Gastroesophageal sphincter (tissue), 4 donors: ENCODE data around the gene SAP130. TPM values are rescaled to one million over a fixed set of nuclear protein-coding genes. Genes with fewer than 3 reads are reported as not detected.

ENCODE experiments used
- ATAC-seq: fragments of 150-250 bp; one replicate; pipeline ENCODE4 v1.9.1; 2016; ENCODE audit warnings: mild to moderate bottlenecking, moderate library complexity
- H3K27ac ChIP-seq, 4 donors: fragments of 200-600 bp; sonication (generic) in 3 of 4; 1 replicate in 3 of 4; 2 replicates in 1 of 4; pipeline ENCODE4 v1.5.1; 2016 to 2019
- H3K27me3 ChIP-seq: fragments of 200-600 bp; sonication (generic); one replicate; pipeline ENCODE4 v1.5.1; 2019
- H3K36me3 ChIP-seq, 2 donors: fragments of 200-600 bp; sonication (generic); one replicate each; pipeline ENCODE4 v1.5.1; 2019; ENCODE audit warnings: control low read depth in 1 of 2
- H3K4me1 ChIP-seq, 3 donors: fragments of 200-600 bp; sonication (generic); 1 replicate in 2 of 3; 2 replicates in 1 of 3; pipeline ENCODE4 v1.5.1; 2016 to 2019; ENCODE audit warnings: control low read depth in 2 of 3
- H3K4me3 ChIP-seq, 2 donors: fragments of 200-600 bp; sonication (generic); one replicate each; pipeline ENCODE4 v1.5.1; 2019; ENCODE audit warnings: mild to moderate bottlenecking in 1 of 2, moderate library complexity in 1 of 2
- H3K9me3 ChIP-seq, 3 donors: fragments of 200-600 bp; sonication (generic); one replicate each; pipeline ENCODE4 v1.5.1; 2017 to 2019; ENCODE audit warnings: control low read depth in 2 of 3
- EP300 ChIP-seq: sonication (generic); formaldehyde crosslinking; IDR thresholded peaks from one replicate; pipeline ENCODE4 v1.6.1; 2017; ENCODE audit warnings: antibody characterized with exemption, mild to moderate bottlenecking
- POLR2A ChIP-seq, 2 donors: fragments of 450-650 bp; IDR thresholded peaks; one replicate each; pipeline ENCODE4 v1.6.1; 2017; ENCODE audit warnings: antibody characterized with exemption in 2 of 2, mild to moderate bottlenecking in 2 of 2, moderate library complexity in 1 of 2
- POLR2AphosphoS5 ChIP-seq: sonication (generic); formaldehyde crosslinking; IDR thresholded peaks from one replicate; pipeline ENCODE4 v1.6.1; 2017; ENCODE audit warnings: antibody characterized with exemption
- WGBS, 2 donors: methylation state at CpG; one replicate each; pipeline ENCODE4 v1.1.5; 2018; ENCODE audit warnings: low coverage in 1 of 2; 5-methylcytosine and 5-hydroxymethylcytosine counted together
- total RNA-seq, 4 donors: library from RNA; depleted of rRNA; stranded (reverse); fragments of >200 nt; gene quantifications; one replicate each; pipeline ENCODE4 v1.1.0, GENCODE V29; 2016
- TF ChIP-seq, protein P1 (sequence below), 4 experiments: fragments of 200-600 bp in 2 of 4; fragments of 450-650 bp in 2 of 4; sonication (generic) in 1 of 4; IDR thresholded peaks; one replicate each; pipeline ENCODE4 v1.5.1; 2017 to 2019; ENCODE audit warnings: antibody characterized with exemption in 4 of 4, mild to moderate bottlenecking in 2 of 4, moderate library complexity in 2 of 4

Gene SAP130
- total RNA-seq, 4 donors from 2014 or later, result 6.9 to 13.4 (median 9.7) TPM

DNA sequence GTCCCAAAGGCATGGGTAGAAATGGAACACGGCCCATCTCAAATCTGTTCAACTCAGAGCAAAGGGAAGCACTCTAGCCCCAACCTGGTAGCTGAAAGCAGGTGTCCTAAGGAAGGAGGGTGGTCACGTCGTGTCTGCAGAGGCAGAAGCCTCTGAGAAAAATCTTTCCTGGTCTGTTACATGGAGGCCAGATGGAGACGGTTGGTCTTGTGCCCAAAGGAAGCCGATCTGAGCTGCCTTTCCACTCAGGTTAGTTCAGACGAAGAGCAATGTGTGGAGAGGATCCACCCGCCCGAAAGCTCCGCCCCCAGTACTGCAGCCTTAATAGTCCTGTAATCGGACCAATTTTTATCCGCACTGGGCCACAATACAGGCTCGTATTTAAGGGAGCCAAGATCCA is 87.2 kb downstream of the SAP130 start:
- Histone ChIP-seq H3K27me3 (no peaks in the 10 kb centered on the region), H3K36me3 (peaks cover 10 to 55% of the 10 kb centered on the region in 2 donors), H3K9me3 (no peaks in the 10 kb centered on the region), H3K4me3 (no peak overlapping the region), H3K4me1 (no peaks in the 10 kb centered on the region), H3K27ac (no peak overlapping the region)
- 67 to 100% methylated on average over 1 to 3 of the region's 12 CpGs for WGBS, 2 donors
- TF ChIP-seq EP300 (no peak), POLR2AphosphoS5 (no peak), POLR2A (IDR thresholded peaks at IDR 0.05) (no peak)
- TF ChIP-seq, protein P1, sequence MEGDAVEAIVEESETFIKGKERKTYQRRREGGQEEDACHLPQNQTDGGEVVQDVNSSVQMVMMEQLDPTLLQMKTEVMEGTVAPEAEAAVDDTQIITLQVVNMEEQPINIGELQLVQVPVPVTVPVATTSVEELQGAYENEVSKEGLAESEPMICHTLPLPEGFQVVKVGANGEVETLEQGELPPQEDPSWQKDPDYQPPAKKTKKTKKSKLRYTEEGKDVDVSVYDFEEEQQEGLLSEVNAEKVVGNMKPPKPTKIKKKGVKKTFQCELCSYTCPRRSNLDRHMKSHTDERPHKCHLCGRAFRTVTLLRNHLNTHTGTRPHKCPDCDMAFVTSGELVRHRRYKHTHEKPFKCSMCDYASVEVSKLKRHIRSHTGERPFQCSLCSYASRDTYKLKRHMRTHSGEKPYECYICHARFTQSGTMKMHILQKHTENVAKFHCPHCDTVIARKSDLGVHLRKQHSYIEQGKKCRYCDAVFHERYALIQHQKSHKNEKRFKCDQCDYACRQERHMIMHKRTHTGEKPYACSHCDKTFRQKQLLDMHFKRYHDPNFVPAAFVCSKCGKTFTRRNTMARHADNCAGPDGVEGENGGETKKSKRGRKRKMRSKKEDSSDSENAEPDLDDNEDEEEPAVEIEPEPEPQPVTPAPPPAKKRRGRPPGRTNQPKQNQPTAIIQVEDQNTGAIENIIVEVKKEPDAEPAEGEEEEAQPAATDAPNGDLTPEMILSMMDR (IDR thresholded peaks at IDR 0.05), result no peak
- ATAC-seq, result no peak

- H3K27ac ChIP-seq, result no peak overlapping the region
- H3K4me1 ChIP-seq, result no peaks in the 10 kb centered on the region
- no peaks in the 10 kb centered on the region for H3K27me3 ChIP-seq
- 87% methylated on average over 5 to 6 of the region's 6 CpGs for WGBS, 2 donors
- ATAC-seq, result no peak
- peaks cover 0 to 2% of the 10 kb centered on the region in 2 donors for H3K36me3 ChIP-seq
- no peak overlapping the region for H3K4me3 ChIP-seq
- TF ChIP-seq EP300 (no peak), POLR2AphosphoS5 (no peak), POLR2A (IDR thresholded peaks at IDR 0.05) (no peak)
- TF ChIP-seq, protein P1 (IDR thresholded peaks at IDR 0.05), result no peak
- no peaks in the 10 kb centered on the region for H3K9me3 ChIP-seq
Observed at GRCh38 chr2:127935337-127935736, 92.5 kb downstream of the SAP130 start.

DNA sequence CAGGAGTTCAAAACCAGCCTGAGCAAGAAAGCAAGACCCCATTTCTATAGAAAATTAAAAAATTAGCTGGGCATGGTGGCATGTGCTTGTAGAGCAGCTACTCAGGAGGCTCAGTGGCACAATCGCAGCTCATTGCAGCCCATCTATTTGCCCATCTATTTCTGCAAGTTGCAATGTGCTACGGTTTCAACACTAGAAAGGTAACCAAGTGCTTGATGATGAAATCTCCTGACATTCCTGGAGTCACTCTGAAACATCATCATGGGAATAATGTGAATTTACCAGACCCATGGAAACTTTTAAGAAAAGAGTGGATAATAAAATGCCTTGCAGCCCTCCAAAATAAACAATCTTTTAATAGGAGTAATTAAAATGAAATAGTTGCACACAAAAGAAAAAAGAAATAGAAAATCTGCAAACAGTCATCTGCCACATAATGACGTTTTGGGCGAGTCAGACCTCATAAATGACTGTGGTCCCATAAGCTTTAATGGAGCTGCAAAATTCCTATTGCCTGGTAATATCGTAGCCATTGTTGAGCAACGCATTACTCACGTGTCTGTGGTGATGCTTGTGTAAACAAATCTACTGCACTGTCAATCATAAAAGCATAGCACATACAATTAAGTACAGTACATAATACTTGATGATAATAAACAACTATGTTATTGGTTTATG is 95.5 kb downstream of the SAP130 start:
- H3K4me3 ChIP-seq, result no peak overlapping the region
- no peaks in the 10 kb centered on the region for H3K4me1 ChIP-seq
- no peaks in the 10 kb centered on the region for H3K36me3 ChIP-seq
- TF ChIP-seq POLR2AphosphoS5 (no peak), POLR2A (IDR thresholded peaks at IDR 0.05) (no peak), EP300 (no peak)
- TF ChIP-seq, protein P1 (IDR thresholded peaks at IDR 0.05), result no peak
- ATAC-seq, result no peak
- no peaks in the 10 kb centered on the region for H3K27me3 ChIP-seq
- H3K9me3 ChIP-seq, result no peaks in the 10 kb centered on the region
- WGBS, 2 donors, result 66 to 75% methylated on average over 7 of the region's 7 CpGs
- H3K27ac ChIP-seq, result no peak overlapping the region

- WGBS, 2 donors, result 88% methylated on average over 1 of the region's 1 CpG; no CpG with 5 or more reads in 1 of the 2 donors
- no peak for ATAC-seq
- no peaks in the 10 kb centered on the region for H3K27me3 ChIP-seq
- H3K4me1 ChIP-seq, result no peaks in the 10 kb centered on the region
- H3K27ac ChIP-seq, result no peak overlapping the region
- H3K9me3 ChIP-seq, result no peaks in the 10 kb centered on the region
- H3K36me3 ChIP-seq, result no peaks in the 10 kb centered on the region
- TF ChIP-seq EP300 (no peak), POLR2A (IDR thresholded peaks at IDR 0.05) (no peak), POLR2AphosphoS5 (no peak)
- TF ChIP-seq, protein P1 (IDR thresholded peaks at IDR 0.05), result no peak
- no peak overlapping the region for H3K4me3 ChIP-seq
Observed at GRCh38 chr2:127929449-127929848, 98.4 kb downstream of the SAP130 start.

DNA sequence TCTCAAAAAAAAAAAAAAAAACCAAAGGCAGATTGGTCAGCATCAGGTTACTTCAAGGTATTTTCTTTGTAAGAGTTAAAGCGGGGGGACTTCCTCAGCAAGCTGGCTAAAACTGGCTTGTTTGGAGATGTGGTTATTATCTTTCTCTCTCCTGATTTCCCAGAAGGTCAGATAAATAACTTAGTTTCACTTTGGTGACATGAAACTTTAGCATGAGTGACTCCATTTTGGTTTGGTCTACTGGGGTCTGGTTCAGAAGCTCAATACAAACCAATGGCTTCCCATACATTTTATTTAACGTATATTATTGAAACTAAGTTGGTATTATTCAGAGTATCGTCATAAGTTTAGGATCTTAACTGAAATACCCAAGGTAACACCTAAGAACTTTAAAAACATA is 100.5 kb downstream of the SAP130 start:
- H3K27me3 ChIP-seq, result peaks cover 5% of the 10 kb centered on the region
- TF ChIP-seq POLR2AphosphoS5, result no peak
- no peak for TF ChIP-seq POLR2A (IDR thresholded peaks at IDR 0.05)
- TF ChIP-seq, protein P1 (IDR thresholded peaks at IDR 0.05), result no peak
- no peak for TF ChIP-seq EP300
- H3K36me3 ChIP-seq, result no peaks in the 10 kb centered on the region
- no peak for ATAC-seq
- H3K9me3 ChIP-seq, result no peaks in the 10 kb centered on the region
- H3K4me1 ChIP-seq, result no peaks in the 10 kb centered on the region
- no peak overlapping the region for H3K4me3 ChIP-seq
- H3K27ac ChIP-seq, result no peak overlapping the region
- 94 to 96% methylated on average over 3 of the region's 3 CpGs for WGBS, 2 donors
